ENCODE measurements around the gene LSAMP.
"Not testable (repeated sequence)": the region's sequence is repeated elsewhere in the genome, so short reads cannot be mapped to it uniquely, and the experiment has no call there.

LSAMP gene

GRCh38 chr3:115783938-115784738, 661.1 kb downstream of the LSAMP start:
- peak; percentile 90 to 91 for DNase-seq

- not testable (repeated sequence) for DNase-seq
These were observed 661.9 kb downstream of the LSAMP start for GRCh38 chr3:115783426-115783825.

- DNase-seq = no peak
These were observed 666.3 kb downstream of the LSAMP start for GRCh38 chr3:115779011-115779410.

- DNase-seq = no peak
These were observed 672.3 kb downstream of the LSAMP start for GRCh38 chr3:115772951-115773350.

GRCh38 chr3:115768661-115769060, 676.6 kb downstream of the LSAMP start:
- DNase-seq = no peak

GRCh38 chr3:115766587-115767482, 678.5 kb downstream of the LSAMP start:
- no peak for DNase-seq

GRCh38 chr3:115761927-115762305, 683.4 kb downstream of the LSAMP start:
- no peak for DNase-seq

- DNase-seq = no peak
These were observed 684.6 kb downstream of the LSAMP start for GRCh38 chr3:115760716-115761115.

GRCh38 chr3:115758076-115758763, 687.1 kb downstream of the LSAMP start:
- DNase-seq = no peak

GRCh38 chr3:115752978-115753377, 692.3 kb downstream of the LSAMP start:
- DNase-seq = not testable (repeated sequence)
